Loucy (cell line): ENCODE measurements around the gene RAC3.

Source experiments
- H2AFZ ChIP-seq: fragments of 200-600 bp; sonication (generic); 2 replicates; pipeline ENCODE4 v1.6.0; 2016; ENCODE audit warnings: antibody characterized with exemption, mild to moderate bottlenecking, low read length, moderate library complexity
- H3F3A ChIP-seq: fragments of 200-600 bp; 2 replicates; pipeline ENCODE4 v1.6.0; 2016; ENCODE audit warnings: antibody characterized with exemption, low read depth, mild to moderate bottlenecking
- H3K27me3 ChIP-seq: fragments of 200-600 bp; sonication (generic); 2 replicates; pipeline ENCODE4 v1.6.1; 2014; ENCODE audit warnings: low read length, mild to moderate bottlenecking; ENCODE audit not compliant: insufficient read depth, poor library complexity, severe bottlenecking
- H3K36me3 ChIP-seq: fragments of 200-600 bp; sonication (generic); 2 replicates; pipeline ENCODE4 v1.6.1; 2016; ENCODE audit warnings: low read length; ENCODE audit not compliant: insufficient read depth
- H3K4me1 ChIP-seq: fragments of 200-600 bp; sonication (generic); 2 replicates; pipeline ENCODE4 v1.5.1; 2014; ENCODE audit warnings: low read length, mild to moderate bottlenecking; ENCODE audit not compliant: insufficient read depth, poor library complexity, severe bottlenecking
- H3K4me2 ChIP-seq: fragments of 200-600 bp; sonication (generic); 2 replicates; pipeline ENCODE4 v1.6.0; 2014; ENCODE audit warnings: antibody characterized with exemption, low read length, low read depth, mild to moderate bottlenecking; ENCODE audit not compliant: poor library complexity, severe bottlenecking
- H3K4me3 ChIP-seq: fragments of 200-600 bp; sonication (generic); 2 replicates; pipeline ENCODE4 v1.5.1; 2014; ENCODE audit warnings: low read length, mild to moderate bottlenecking, mixed read lengths; ENCODE audit not compliant: poor library complexity, severe bottlenecking
- H3K79me2 ChIP-seq: fragments of 200-600 bp; sonication (generic); 2 replicates; pipeline ENCODE4 v1.6.1; 2014; ENCODE audit warnings: low read length; ENCODE audit not compliant: insufficient read depth
- H3K9ac ChIP-seq: fragments of 200-600 bp; sonication (generic); 2 replicates; pipeline ENCODE4 v1.6.0; 2014; ENCODE audit warnings: mild to moderate bottlenecking, low read depth, low read length, moderate library complexity; ENCODE audit not compliant: poor library complexity, severe bottlenecking
- H3K9me2 ChIP-seq: fragments of 200-600 bp; sonication (generic); replicated peaks from 2 replicates; pipeline ENCODE4 v1.6.1; 2016; ENCODE audit warnings: low read depth, low read length, mixed read lengths
- H3K9me3 ChIP-seq: fragments of 200-600 bp; sonication (generic); 2 replicates; pipeline ENCODE4 v1.6.1; 2014; ENCODE audit warnings: mild to moderate bottlenecking, antibody characterized with exemption, low read length, low read depth; ENCODE audit not compliant: insufficient read depth
- H4K20me1 ChIP-seq: fragments of 200-600 bp; sonication (generic); 2 replicates; pipeline ENCODE4 v1.6.0; 2014; ENCODE audit warnings: antibody characterized with exemption, low read length, mild to moderate bottlenecking; ENCODE audit not compliant: insufficient read depth, poor library complexity, severe bottlenecking
- EZH2phosphoT487 ChIP-seq: fragments of 200-600 bp; IDR thresholded peaks from 2 replicates; pipeline ENCODE4 v1.6.1; 2018; ENCODE audit warnings: antibody characterized with exemption, mild to moderate bottlenecking, moderate library complexity, borderline replicate concordance
- TF ChIP-seq, protein P1 (sequence below): fragments of 200-600 bp; sonication (generic); conservative IDR thresholded peaks from 2 replicates; pipeline ENCODE4 v1.5.1; 2014; ENCODE audit warnings: mild to moderate bottlenecking, antibody characterized with exemption, low read length

The RAC3 gene

GRCh38 chr17:82082456-82082855, 51.0 kb downstream of the RAC3 start:
- H2AFZ ChIP-seq = no peak overlapping the region
- no peak overlapping the region for H3K4me2 ChIP-seq
- no peaks in the 10 kb centered on the region for H3K9me2 ChIP-seq
- no peak for TF ChIP-seq EZH2phosphoT487
- TF ChIP-seq, protein P1, sequence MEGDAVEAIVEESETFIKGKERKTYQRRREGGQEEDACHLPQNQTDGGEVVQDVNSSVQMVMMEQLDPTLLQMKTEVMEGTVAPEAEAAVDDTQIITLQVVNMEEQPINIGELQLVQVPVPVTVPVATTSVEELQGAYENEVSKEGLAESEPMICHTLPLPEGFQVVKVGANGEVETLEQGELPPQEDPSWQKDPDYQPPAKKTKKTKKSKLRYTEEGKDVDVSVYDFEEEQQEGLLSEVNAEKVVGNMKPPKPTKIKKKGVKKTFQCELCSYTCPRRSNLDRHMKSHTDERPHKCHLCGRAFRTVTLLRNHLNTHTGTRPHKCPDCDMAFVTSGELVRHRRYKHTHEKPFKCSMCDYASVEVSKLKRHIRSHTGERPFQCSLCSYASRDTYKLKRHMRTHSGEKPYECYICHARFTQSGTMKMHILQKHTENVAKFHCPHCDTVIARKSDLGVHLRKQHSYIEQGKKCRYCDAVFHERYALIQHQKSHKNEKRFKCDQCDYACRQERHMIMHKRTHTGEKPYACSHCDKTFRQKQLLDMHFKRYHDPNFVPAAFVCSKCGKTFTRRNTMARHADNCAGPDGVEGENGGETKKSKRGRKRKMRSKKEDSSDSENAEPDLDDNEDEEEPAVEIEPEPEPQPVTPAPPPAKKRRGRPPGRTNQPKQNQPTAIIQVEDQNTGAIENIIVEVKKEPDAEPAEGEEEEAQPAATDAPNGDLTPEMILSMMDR = no peak
- H3K9me3 ChIP-seq = no peaks in the 10 kb centered on the region
- H3K36me3 ChIP-seq = peaks cover 87% of the 10 kb centered on the region; the same call in 1 of the 2 replicates
- H3K4me3 ChIP-seq = no peak overlapping the region
- H3K27me3 ChIP-seq = no peaks in the 10 kb centered on the region
- H4K20me1 ChIP-seq = peaks cover 9% of the 10 kb centered on the region
- no peaks in the 10 kb centered on the region for H3K4me1 ChIP-seq
- H3F3A ChIP-seq = no peaks in the 10 kb centered on the region
- H3K9ac ChIP-seq = no peak overlapping the region
- no peaks in the 10 kb centered on the region for H3K79me2 ChIP-seq

DNA sequence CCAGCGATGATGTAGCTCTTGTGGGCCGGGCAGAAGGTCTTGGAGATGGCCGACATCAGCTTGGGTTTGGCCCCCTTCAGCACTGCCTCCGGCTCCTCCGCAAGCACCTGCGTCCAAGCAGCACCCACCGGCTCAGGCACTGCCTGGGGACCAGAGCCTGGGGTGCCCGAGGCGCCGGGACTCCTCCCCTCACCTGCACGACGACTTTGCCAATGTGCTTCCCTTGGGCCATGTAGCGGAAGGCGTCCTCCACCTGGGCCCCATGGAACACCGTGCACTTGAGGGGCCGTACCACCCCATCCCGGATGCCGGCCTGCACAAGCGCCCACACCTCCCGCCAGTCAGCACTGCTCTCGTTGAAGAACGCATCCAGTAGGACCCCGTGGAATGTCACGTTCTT, 51.5 kb downstream of the RAC3 start:
- Histone ChIP-seq H3K9me3 (no peaks in the 10 kb centered on the region), H3K36me3 (peaks cover 92% of the 10 kb centered on the region; the same call in 1 of the 2 replicates)
- no peak for TF ChIP-seq EZH2phosphoT487
- TF ChIP-seq, protein P1 = no peak

More for the DNA sequence above, 51.5 kb downstream of the RAC3 start:
- Histone ChIP-seq H3K4me1 (no peaks in the 10 kb centered on the region), H2AFZ (no peak overlapping the region), H3F3A (no peaks in the 10 kb centered on the region), H4K20me1 (peaks cover 10% of the 10 kb centered on the region), H3K9me2 (no peaks in the 10 kb centered on the region), H3K27me3 (no peaks in the 10 kb centered on the region), H3K4me2 (no peak overlapping the region), H3K9ac (no peak overlapping the region), H3K79me2 (peaks cover under 1% of the 10 kb centered on the region; the same call in 1 of the 2 replicates), H3K4me3 (no peak overlapping the region)
